Panc1 (cell line): Measurements from ENCODE around the gene MEGF8.

Experiments
- CTCF ChIP-seq: fragments of 450-650 bp; IDR thresholded peaks from 2 replicates; pipeline ENCODE4 v1.5.1; 2017; ENCODE audit warnings: mild to moderate bottlenecking
- POLR2AphosphoS5 ChIP-seq: IDR thresholded peaks from 2 replicates; pipeline ENCODE4 v1.6.1; 2012; ENCODE audit warnings: mild to moderate bottlenecking, low read depth, low read length, moderate library complexity
- SIN3A ChIP-seq: IDR thresholded peaks from 2 replicates; pipeline ENCODE4 v1.6.1; 2012; ENCODE audit warnings: low read depth, mild to moderate bottlenecking, low read length, moderate library complexity, borderline replicate concordance; ENCODE audit not compliant: insufficient read depth
- TCF7L2 ChIP-seq: IDR thresholded peaks from 2 replicates; pipeline ENCODE4 v1.6.1; 2011; ENCODE audit warnings: mild to moderate bottlenecking, low read depth, low read length, inconsistent platforms
- TF ChIP-seq, protein P1 (sequence below), 2 experiments: IDR thresholded peaks; 2 replicates each; pipeline ENCODE4 v1.6.1; 2011 to 2012; ENCODE audit warnings: low read depth in 2 of 2, control low read depth in 1 of 2, low read length in 1 of 2, mild to moderate bottlenecking in 1 of 2, moderate library complexity in 1 of 2; ENCODE audit not compliant: insufficient read depth in 1 of 2

DNA sequence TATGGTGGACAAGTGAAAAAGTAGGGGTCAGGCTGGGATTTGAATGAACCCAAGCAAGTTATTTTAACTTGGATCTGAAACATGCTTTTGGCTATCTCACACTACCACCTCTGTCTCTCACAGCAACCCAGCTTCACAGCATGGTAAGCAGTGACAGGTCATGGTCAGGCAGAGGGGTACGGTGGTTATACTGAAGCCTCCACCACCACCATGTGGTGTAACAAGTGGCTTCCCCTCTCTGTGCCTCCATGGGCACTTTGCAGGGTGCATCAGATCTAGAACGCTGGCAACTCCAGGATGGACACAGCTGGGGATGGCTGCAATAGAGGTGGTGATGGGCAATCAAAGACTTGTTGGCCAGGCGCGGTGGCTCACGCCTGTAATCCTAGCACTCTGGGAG lies 13.1 kb upstream of the MEGF8 start:
- TF ChIP-seq CTCF (no peak), POLR2AphosphoS5 (no peak), SIN3A (no peak), TCF7L2 (no peak)
- TF ChIP-seq, protein P1, sequence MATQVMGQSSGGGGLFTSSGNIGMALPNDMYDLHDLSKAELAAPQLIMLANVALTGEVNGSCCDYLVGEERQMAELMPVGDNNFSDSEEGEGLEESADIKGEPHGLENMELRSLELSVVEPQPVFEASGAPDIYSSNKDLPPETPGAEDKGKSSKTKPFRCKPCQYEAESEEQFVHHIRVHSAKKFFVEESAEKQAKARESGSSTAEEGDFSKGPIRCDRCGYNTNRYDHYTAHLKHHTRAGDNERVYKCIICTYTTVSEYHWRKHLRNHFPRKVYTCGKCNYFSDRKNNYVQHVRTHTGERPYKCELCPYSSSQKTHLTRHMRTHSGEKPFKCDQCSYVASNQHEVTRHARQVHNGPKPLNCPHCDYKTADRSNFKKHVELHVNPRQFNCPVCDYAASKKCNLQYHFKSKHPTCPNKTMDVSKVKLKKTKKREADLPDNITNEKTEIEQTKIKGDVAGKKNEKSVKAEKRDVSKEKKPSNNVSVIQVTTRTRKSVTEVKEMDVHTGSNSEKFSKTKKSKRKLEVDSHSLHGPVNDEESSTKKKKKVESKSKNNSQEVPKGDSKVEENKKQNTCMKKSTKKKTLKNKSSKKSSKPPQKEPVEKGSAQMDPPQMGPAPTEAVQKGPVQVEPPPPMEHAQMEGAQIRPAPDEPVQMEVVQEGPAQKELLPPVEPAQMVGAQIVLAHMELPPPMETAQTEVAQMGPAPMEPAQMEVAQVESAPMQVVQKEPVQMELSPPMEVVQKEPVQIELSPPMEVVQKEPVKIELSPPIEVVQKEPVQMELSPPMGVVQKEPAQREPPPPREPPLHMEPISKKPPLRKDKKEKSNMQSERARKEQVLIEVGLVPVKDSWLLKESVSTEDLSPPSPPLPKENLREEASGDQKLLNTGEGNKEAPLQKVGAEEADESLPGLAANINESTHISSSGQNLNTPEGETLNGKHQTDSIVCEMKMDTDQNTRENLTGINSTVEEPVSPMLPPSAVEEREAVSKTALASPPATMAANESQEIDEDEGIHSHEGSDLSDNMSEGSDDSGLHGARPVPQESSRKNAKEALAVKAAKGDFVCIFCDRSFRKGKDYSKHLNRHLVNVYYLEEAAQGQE (IDR thresholded peaks at IDR 0.05; ENCODE audit: insufficient read depth in 1 of 2, low read depth in 2 of 2, low read length in 1 of 2): no peak
